T-helper 9 cell (primary cell): ENCODE results near the gene CEND1.
A peak's percentile ranks its signal among the peaks of the same experiment; 100 is the strongest.

ENCODE experiments used
- DNase-seq: peaks from one replicate; pipeline ENCODE4 v3.0.0-alpha.2; 2020

CEND1 gene

GRCh38 chr11:827146-827896 is 37.4 kb upstream of the CEND1 start:
- DNase-seq: no peak

GRCh38 chr11:826836-827145 is 36.9 kb upstream of the CEND1 start:
- no peak for DNase-seq

- DNase-seq: no peak
Observed at GRCh38 chr11:826227-826621, 36.3 kb upstream of the CEND1 start.

- DNase-seq: no peak
Observed at GRCh38 chr11:825366-826226, 35.7 kb upstream of the CEND1 start.

- DNase-seq: no peak
Observed at GRCh38 chr11:824942-825341, 35.1 kb upstream of the CEND1 start.

- no peak for DNase-seq
Observed at GRCh38 chr11:824292-824880, 34.5 kb upstream of the CEND1 start.

GRCh38 chr11:823441-824291 is 33.8 kb upstream of the CEND1 start:
- no peak for DNase-seq

GRCh38 chr11:821512-822371 is 31.9 kb upstream of the CEND1 start:
- DNase-seq: no peak

- DNase-seq: no peak
Observed at GRCh38 chr11:820655-821511, 31.0 kb upstream of the CEND1 start.

- peak; percentile 94 for DNase-seq
Observed at GRCh38 chr11:819943-820649, 30.2 kb upstream of the CEND1 start.

- DNase-seq: peak; percentile 92
Observed at GRCh38 chr11:819129-819931, 29.4 kb upstream of the CEND1 start.

GRCh38 chr11:818396-819128 is 28.7 kb upstream of the CEND1 start, which contains the start of gene PNPLA2:
Gene PNPLA2, plus strand, starts transcription at chr11:818914. Its CDS starts 805 bp downstream, at chr11:819719.
- no peak for DNase-seq

- DNase-seq: no peak
Observed at GRCh38 chr11:816433-816779, 26.5 kb upstream of the CEND1 start.

GRCh38 chr11:815675-816432 is 26.0 kb upstream of the CEND1 start:
- no peak for DNase-seq

- no peak for DNase-seq
Observed at GRCh38 chr11:813456-814096, 23.7 kb upstream of the CEND1 start.

- no peak for DNase-seq
Observed at GRCh38 chr11:813072-813455, 23.2 kb upstream of the CEND1 start.

- DNase-seq: no peak
Observed at GRCh38 chr11:812390-812789, 22.5 kb upstream of the CEND1 start.
